ENCODE results near the gene BCL2L12. TPM values are rescaled to one million over a fixed set of nuclear protein-coding genes. Genes with fewer than 3 reads are reported as not detected.

The BCL2L12 gene
- total and polyA plus RNA-seq, 2 donors (not counting 3 experiments of a cell fraction or from before 2014, with no cell fraction given), result 49.8 to 58.5 TPM

- H3K27me3 ChIP-seq (ENCODE audit: control insufficient read depth in 2 of 2, insufficient read depth in 2 of 2, low read length in 2 of 2), result no peaks in the 10 kb centered on the region
- H2AFZ ChIP-seq (ENCODE audit: low read depth, low read length), result no peak overlapping the region
- no peaks in the 10 kb centered on the region for H3K9me3 ChIP-seq (replicated peaks; ENCODE audit: control insufficient read depth, insufficient read depth, low read length)
- dilution Hi-C loops (cut with MboI; ENCODE audit: extremely low pct_ligation_motif_present, low sequenced_read_pairs), result no loop called here
- TF ChIP-seq POLR2AphosphoS5 (IDR thresholded peaks at IDR 0.05; ENCODE audit: insufficient read depth, low read depth, low read length) (no peak), MAX (IDR thresholded peaks at IDR 0.05; ENCODE audit: insufficient read depth, insufficient read length) (no peak), POLR2A (IDR thresholded peaks at IDR 0.05; ENCODE audit: low read depth, low read length) (no peak), JUN (IDR thresholded peaks at IDR 0.05; ENCODE audit: borderline replicate concordance, insufficient read depth, insufficient read length, low read depth) (no peak), GATA2 (IDR thresholded peaks at IDR 0.05; ENCODE audit: insufficient read depth, insufficient read length, low read depth, low read length) (no peak), EZH2 (IDR thresholded peaks at IDR 0.05; ENCODE audit: borderline replicate concordance, low read depth, low read length, severe bottlenecking) (no peak), MYC (IDR thresholded peaks at IDR 0.05; ENCODE audit: low read depth, low read length) (no peak), FOS (IDR thresholded peaks at IDR 0.05; ENCODE audit: borderline replicate concordance, insufficient read depth, low read length) (no peak)
- no peaks in the 10 kb centered on the region for H3K9me1 ChIP-seq (replicated peaks; ENCODE audit: control insufficient read depth, extremely low read depth, insufficient read depth, low read length)
- peaks cover 14 to 56% of the 10 kb centered on the region in 2 experiments for H3K36me3 ChIP-seq (ENCODE audit: control insufficient read depth in 2 of 2, extremely low read depth in 1 of 2, insufficient read depth in 2 of 2, low read length in 2 of 2)
- H3K4me3 ChIP-seq (replicated peaks in 1 of 3; ENCODE audit: insufficient read depth in 1 of 3, low read depth in 1 of 3, low read length in 3 of 3), result no peak overlapping the region
- no peak overlapping the region for H3K9ac ChIP-seq (replicated peaks; ENCODE audit: extremely low read depth, insufficient read depth, low read length)
- DNase-seq (ENCODE audit: low read depth, low spot score) (no peak), FAIRE-seq (no peak)
- no TSS peak for BruUV-seq (replicated peaks)
- peaks cover 7% of the 10 kb centered on the region for H3K79me2 ChIP-seq (ENCODE audit: control insufficient read depth, insufficient read depth, low read length)
- no peaks in the 10 kb centered on the region for H4K20me1 ChIP-seq (replicated peaks; ENCODE audit: control insufficient read depth, extremely low read depth, insufficient read depth, low read length)
- ChIA-PET POLR2A (no interaction called here), CTCF (no interaction called here)
- H3K4me2 ChIP-seq (ENCODE audit: insufficient read depth, low read length), result no peak overlapping the region
- intact Hi-C loops (cut with micrococcal nuclease), result no loop called here
- H3K27ac ChIP-seq (ENCODE audit: insufficient read depth, low read depth, low read length), result no peak overlapping the region
- no peaks in the 10 kb centered on the region for H3K4me1 ChIP-seq (ENCODE audit: control insufficient read depth, extremely low read depth, insufficient read depth, low read length)
Observed at GRCh38 chr19:49651820-49652550, 13.7 kb upstream of the BCL2L12 start.

Data from endothelial cell of umbilical vein (primary cell).